Esophagus squamous epithelium (tissue), 5 donors: Measurements from ENCODE around the gene CYREN. TPM values are rescaled to one million over a fixed set of nuclear protein-coding genes. Genes with fewer than 3 reads are reported as not detected.

ENCODE experiments used
- DNase-seq: peaks from one replicate; lab custom pipeline; 2025; lab: John Stamatoyannopoulos, UW
- H3K27ac ChIP-seq, 4 donors: fragments of 200-600 bp; sonication (generic); one replicate each; pipeline ENCODE4 v1.5.1; 2016 to 2019; ENCODE audit warnings: mild to moderate bottlenecking in 1 of 4
- H3K27me3 ChIP-seq, 4 donors: fragments of 200-600 bp; sonication (generic); 1 replicate in 3 of 4; 2 replicates in 1 of 4; pipeline versions ENCODE4 v1.5.1 to v1.6.0; 2017 to 2021; ENCODE audit warnings: antibody characterized with exemption in 1 of 4
- H3K36me3 ChIP-seq, 3 donors: fragments of 200-600 bp; sonication (generic); one replicate each; pipeline ENCODE4 v1.5.1; 2016 to 2019
- H3K4me1 ChIP-seq, 3 donors: fragments of 200-600 bp; sonication (generic); one replicate each; pipeline ENCODE4 v1.5.1; 2017 to 2019
- H3K4me3 ChIP-seq, 4 donors: fragments of 200-600 bp; sonication (generic); 1 replicate in 3 of 4; 2 replicates in 1 of 4; pipeline ENCODE4 v1.5.1; 2016 to 2019; ENCODE audit warnings: mild to moderate bottlenecking in 2 of 4, moderate library complexity in 1 of 4
- H3K9me3 ChIP-seq, 3 donors: fragments of 200-600 bp; sonication (generic); one replicate each; pipeline ENCODE4 v1.5.1; 2016 to 2019
- CTCF ChIP-seq, 6 experiments: fragments of 450-650 bp in 4 of 6; fragments of 200-600 bp in 2 of 6; sonication (generic) in 2 of 6; IDR thresholded peaks; one replicate each; pipeline ENCODE4 v1.5.1; 2016 to 2019; ENCODE audit warnings: antibody characterized with exemption in 6 of 6, mild to moderate bottlenecking in 4 of 6, moderate library complexity in 4 of 6
- POLR2A ChIP-seq, 4 donors: fragments of 450-650 bp; IDR thresholded peaks; one replicate each; pipeline ENCODE4 v1.6.1; 2017; ENCODE audit warnings: antibody characterized with exemption in 4 of 4, mild to moderate bottlenecking in 4 of 4, moderate library complexity in 3 of 4
- WGBS, 2 donors: methylation state at CpG; one replicate each; pipeline ENCODE4 v1.1.5; 2018; 5-methylcytosine and 5-hydroxymethylcytosine counted together
- intact Hi-C: fragments of 100-400 bp; cut with DNase I; formaldehyde crosslinking; loops from one replicate; pipeline ENCODE4 v1.15.0; 2022
- total RNA-seq, 4 donors: library from RNA; depleted of rRNA; stranded (reverse); fragments of >200 nt; gene quantifications; one replicate each; pipeline ENCODE4 v1.1.0, GENCODE V29; 2016
- donor health status: DM: yes; HTN: yes; CAD: no.

Gene CYREN
- total RNA-seq, 4 donors from 2014 or later = 19.0 to 53.8 (median 35.4) TPM

DNA sequence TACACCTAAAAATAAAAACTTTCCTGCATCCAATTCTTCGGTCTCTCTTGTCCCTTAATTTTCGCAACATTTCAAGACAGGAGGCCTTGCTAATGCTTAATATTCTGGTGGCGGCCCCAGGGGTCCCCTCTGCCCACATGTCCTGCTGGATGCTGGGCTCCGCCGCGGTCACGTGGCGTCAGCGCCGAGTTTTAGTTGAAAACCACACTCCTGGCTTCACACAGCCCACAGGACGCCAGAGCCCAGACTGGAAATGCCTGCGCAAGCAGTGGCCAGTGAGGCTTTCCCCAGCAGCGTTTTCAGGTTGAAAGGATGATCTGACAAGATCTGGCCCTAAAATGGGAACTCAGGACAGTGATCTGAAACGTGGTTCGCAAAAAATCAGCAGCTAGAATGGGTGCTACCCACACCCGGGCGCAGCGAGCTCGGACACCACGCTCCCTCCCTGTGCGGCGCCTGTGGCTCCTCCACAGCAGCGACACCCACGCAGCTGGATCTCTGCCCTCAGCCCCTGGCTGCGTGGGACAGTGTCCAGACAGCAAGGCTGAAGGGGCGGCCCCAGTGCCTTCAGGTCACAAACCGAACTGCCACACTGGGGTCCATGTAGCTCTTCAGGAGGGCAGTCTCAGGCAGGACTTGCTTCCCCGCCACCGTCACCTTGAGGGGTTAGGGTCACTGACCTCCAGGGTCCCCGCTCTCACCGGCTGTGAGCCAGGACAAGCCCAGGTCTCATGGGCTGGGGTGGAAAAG, 11.6 kb upstream of the CYREN start:
- H3K27ac ChIP-seq = no peak overlapping the region
- 95 to 99% methylated on average over 13 to 20 of the region's 31 CpGs for WGBS, 2 donors
- DNase-seq = no peak
- intact Hi-C loops = no loop called here
- peaks cover 30 to 66% (median 35%) of the 10 kb centered on the region in 3 donors for H3K36me3 ChIP-seq
- peaks cover 4 to 26% (median 22%) of the 10 kb centered on the region in 3 donors for H3K4me1 ChIP-seq
- TF ChIP-seq POLR2A (IDR thresholded peaks at IDR 0.05) (no peak), CTCF (IDR thresholded peaks at IDR 0.05) (no peak)
- H3K9me3 ChIP-seq = peaks cover 0 to 34% (median 21%) of the 10 kb centered on the region in 3 donors
- no peak overlapping the region for H3K4me3 ChIP-seq
- no peaks in the 10 kb centered on the region for H3K27me3 ChIP-seq

DNA sequence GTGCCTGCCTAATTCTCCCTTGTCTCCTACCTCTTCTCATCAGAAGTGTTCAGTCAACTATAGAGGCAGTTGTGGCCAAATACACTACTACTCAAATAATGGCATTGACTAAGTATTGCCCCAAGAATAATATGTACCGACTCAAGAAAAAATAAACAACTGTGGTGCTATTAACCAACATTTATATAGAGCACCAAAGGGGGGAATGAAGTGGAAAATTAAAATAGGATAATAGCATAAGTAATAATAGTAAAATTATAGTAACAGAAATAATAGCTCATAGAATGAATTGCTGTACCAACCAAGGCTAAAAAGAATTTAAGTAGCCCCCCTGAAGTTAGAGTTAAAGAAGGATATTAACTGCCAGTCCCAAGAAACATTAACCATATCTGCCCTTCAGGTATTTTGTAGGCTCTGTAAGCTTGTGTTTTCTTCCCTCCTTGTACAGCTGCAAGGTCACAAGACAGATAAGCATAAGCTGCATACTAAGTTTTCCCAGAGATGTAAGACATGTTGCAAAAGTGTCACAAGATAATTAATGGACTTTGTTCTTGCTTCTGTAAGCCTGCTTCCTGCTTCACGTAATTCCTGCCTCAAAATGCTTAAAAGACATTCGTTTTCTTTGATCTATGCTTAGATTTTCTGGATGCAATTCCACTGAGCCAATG, 10.9 kb upstream of the CYREN start:
- H3K36me3 ChIP-seq = peaks cover 26 to 59% (median 28%) of the 10 kb centered on the region in 3 donors
- 89 to 92% methylated on average over 3 of the region's 3 CpGs for WGBS, 2 donors
- H3K4me3 ChIP-seq = no peak overlapping the region
- peaks cover 12 to 33% (median 28%) of the 10 kb centered on the region in 3 donors for H3K4me1 ChIP-seq
- H3K27me3 ChIP-seq = no peaks in the 10 kb centered on the region
- peaks cover 0 to 34% (median 21%) of the 10 kb centered on the region in 3 donors for H3K9me3 ChIP-seq
- TF ChIP-seq CTCF (IDR thresholded peaks at IDR 0.05) (no peak), POLR2A (IDR thresholded peaks at IDR 0.05) (no peak)
- intact Hi-C loops = no loop called here
- H3K27ac ChIP-seq = no peak overlapping the region
- DNase-seq = no peak

DNA sequence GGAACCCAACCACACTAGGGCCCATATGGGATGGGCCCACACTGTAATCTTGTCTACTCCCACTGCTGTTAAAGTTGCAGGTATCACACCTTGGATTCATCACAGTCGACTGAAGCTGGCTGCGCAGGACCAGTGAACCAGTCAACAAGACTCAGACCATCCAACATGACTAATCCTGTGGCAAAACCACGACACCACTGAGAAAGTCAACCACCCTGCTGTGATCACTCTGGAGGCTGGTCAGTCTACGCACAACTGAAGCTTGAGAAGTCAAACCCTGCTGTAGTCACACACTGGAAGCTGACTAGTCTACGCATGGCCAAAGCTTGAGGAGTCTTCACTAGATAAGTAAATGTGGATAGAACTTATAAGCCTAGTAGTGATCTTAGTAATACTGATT, 9.6 kb upstream of the CYREN start:
- TF ChIP-seq CTCF (IDR thresholded peaks at IDR 0.05) = no peak
- no peak for TF ChIP-seq POLR2A (IDR thresholded peaks at IDR 0.05)
- 80 to 91% methylated on average over 2 to 3 of the region's 5 CpGs for WGBS, 2 donors
- peaks cover 12 to 46% (median 34%) of the 10 kb centered on the region in 3 donors for H3K4me1 ChIP-seq
- H3K9me3 ChIP-seq = peaks cover 0 to 34% (median 21%) of the 10 kb centered on the region in 3 donors
- no peak overlapping the region for H3K4me3 ChIP-seq
- H3K27ac ChIP-seq = no peak overlapping the region
- no peak for DNase-seq
- H3K27me3 ChIP-seq = no peaks in the 10 kb centered on the region
- intact Hi-C loops = no loop called here
- H3K36me3 ChIP-seq = peaks cover 16 to 46% (median 20%) of the 10 kb centered on the region in 3 donors

- Histone ChIP-seq H3K36me3 (peaks cover 11 to 39% (median 14%) of the 10 kb centered on the region in 3 donors), H3K4me3 (no peak overlapping the region), H3K27ac (peak overlapping the region in 2 of 4 donors; percentile 73 to 75), H3K4me1 (peaks cover 12 to 50% (median 34%) of the 10 kb centered on the region in 3 donors), H3K9me3 (peaks cover 0 to 34% (median 21%) of the 10 kb centered on the region in 3 donors), H3K27me3 (no peaks in the 10 kb centered on the region)
- 49 to 61% methylated on average over 7 to 8 of the region's 8 CpGs for WGBS, 2 donors
- intact Hi-C loops = no loop called here
- TF ChIP-seq POLR2A (IDR thresholded peaks at IDR 0.05) (no peak), CTCF (IDR thresholded peaks at IDR 0.05) (no peak)
- DNase-seq = no peak
Measured at GRCh38 chr7:135179321-135179925, 8.9 kb upstream of the CYREN start.
